HG03175 (cell line): Measurements from ENCODE around the gene TULP4.
A peak's percentile ranks its signal among the peaks of the same experiment; 100 is the strongest.
"Not testable (repeated sequence)": the region's sequence is repeated elsewhere in the genome, so short reads cannot be mapped to it uniquely, and the experiment has no call there.

ENCODE experiments used
- ATAC-seq: cut with Tn5 transposase; IDR thresholded peaks from one replicate; pipeline ENCODE4 v1.9.1; 2021; ENCODE audit warnings: mild to moderate bottlenecking, moderate library complexity; ENCODE audit not compliant: unreplicated experiment

Gene TULP4

DNA sequence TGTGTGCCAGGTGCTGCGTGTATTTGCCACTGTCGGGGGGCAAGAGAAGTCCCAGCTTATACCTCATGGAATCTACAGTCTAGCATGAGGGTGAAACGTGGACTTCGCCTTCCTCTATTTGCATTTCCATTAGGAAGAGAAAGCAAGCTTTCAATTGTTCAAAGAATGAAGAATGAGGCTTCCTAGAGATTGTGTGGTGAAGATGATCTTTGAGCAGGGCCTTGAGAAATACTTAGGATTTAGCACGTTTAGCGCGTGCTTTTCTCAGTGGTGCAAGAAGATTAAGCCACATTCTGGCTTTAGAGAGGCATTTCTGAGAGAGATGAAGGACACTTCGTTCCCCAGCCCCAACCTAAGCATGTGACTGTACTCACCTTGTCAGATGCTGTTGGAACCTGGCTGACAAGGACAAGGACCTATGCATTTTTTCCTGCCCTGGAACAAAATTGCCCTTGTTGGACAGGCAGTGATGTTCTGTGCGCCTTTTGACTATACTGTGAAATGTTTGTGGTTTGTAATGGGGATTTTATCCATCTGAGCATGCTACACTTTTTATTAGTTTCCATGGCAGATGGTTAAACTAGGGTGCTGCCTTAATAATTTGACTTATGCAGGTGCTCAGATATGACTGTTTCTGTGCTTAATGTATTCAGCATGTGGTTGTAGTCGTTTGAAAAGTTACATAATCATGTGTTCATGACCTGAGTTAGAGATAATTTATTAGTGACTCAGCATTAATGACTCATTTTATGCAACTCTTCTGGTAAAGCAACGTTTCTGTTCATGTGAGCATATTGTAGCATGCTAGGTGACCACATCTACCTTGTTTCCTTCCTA lies 10.7 kb downstream of the TULP4 start:
- peak; percentile 75 for ATAC-seq

DNA sequence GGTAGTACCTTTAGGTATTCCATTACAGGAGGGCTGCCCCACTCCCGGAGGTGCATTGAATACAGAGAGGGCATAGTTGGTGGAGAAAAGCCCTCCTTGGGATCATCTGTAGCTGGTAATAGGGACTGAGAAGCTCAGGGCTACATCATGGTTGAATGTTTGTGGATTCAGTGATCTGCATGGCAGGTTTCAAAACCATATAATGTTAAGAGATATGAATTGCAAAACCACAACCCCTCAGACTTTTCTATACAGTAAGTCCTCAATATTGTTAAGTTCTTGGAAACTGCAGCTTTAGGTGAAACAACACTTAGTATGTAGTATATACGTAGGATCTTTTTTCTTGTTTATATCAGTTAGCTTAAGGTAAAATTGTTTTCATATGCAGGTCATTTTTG lies 11.3 kb downstream of the TULP4 start:
- peak; percentile 41 for ATAC-seq

GRCh38 chr6:158324136-158324535 lies 11.9 kb downstream of the TULP4 start:
- no peak for ATAC-seq

GRCh38 chr6:158327211-158327610 lies 14.9 kb downstream of the TULP4 start:
- ATAC-seq, result no peak

DNA sequence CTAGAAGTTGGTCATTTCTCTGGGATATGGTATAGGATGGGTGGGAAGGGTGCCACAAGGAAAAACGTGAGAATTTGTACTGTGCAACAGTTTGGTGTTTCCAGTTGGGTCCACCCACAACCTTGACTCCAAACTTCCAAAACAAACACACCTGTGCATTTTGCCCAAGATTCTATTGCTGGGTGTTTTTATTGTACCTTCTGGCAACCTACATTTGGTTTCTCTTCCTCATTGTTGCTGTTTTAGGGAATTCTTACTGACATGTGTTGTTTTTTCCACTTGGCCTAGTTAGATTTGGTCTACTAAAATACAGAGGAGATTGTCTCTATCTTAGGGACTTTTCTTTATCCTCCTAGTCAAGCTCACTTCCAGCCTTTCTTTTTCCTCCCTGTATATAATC lies 16.7 kb downstream of the TULP4 start:
- ATAC-seq, result no peak

DNA sequence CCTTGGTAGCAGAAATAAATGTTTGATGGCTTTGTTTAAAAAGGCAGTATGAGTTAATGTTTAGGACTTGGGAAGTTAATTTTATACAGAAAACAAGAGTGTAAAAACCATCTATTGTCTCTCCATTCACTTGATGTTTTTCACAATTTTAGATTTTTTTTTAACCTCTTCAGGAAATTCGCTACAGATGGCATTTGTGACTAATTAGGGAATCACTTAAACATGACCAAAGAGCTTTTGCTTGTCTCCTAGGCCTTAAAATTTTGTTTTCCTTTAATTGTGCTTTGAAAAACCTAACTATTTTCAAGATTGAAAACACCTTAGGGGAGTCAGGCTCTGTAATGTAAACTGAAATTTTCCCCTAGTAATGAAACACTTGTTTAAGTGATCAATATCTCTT lies 17.3 kb downstream of the TULP4 start:
- ATAC-seq, result no peak

GRCh38 chr6:158330016-158330415 lies 17.8 kb downstream of the TULP4 start:
- ATAC-seq, result no peak

DNA sequence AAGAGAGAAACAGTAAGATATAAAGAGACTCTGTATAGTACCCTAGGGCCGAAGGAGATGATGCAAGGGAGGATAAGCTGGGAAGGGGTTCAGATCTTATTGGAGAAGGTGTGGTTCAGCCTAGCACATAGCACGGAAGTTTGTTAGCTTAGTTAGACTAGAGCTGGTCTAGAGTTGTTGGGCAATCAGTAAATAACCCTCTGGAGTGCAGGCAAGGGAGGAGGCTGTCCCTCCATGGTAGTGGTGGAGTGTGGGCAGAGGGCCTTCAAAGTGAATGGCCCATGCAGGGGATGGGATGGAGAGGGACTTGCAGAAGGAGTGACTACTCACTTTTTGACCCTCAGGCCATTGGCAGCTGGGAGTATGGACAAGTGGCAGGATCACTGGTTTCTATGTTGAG lies 20.0 kb downstream of the TULP4 start:
- ATAC-seq, result no peak

DNA sequence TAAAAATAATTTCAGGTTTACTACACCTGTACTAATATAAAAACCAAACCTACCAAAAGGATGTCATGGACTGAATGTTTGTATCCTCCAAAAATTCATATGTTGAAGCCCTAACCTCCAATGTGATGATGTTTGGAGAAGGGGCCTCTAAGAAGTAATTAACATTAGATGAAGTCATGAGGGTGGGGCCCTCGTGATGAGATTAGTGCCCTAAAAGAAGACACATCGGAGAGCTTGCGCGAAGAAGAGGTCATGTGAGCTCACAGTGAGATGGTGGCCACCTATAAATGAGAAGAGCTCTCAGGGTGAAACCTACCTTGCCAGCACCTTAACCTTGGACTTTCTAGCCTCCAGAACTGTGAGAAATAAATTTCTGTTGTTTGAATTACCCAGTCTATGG lies 20.8 kb downstream of the TULP4 start:
- no peak for ATAC-seq

DNA sequence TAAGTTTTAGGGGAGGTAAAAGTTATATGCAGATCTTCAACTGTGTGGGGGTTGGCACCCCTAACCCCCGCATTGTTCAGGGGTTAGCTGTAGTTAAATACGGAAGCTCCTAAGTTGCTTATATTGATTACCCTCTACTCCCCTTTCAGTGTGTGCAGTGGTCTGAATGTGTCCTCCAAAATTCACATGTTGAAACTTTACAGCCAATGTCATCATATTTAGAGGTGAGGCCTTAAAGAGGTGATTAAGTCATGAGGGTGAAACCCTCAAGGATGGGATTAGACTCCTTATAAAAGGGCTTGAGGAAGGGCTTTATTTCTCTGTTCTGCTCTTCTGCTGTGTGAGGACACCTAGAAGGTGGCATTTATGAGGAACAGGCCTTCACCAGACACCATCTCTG lies 22.3 kb downstream of the TULP4 start:
- ATAC-seq, result no peak

DNA sequence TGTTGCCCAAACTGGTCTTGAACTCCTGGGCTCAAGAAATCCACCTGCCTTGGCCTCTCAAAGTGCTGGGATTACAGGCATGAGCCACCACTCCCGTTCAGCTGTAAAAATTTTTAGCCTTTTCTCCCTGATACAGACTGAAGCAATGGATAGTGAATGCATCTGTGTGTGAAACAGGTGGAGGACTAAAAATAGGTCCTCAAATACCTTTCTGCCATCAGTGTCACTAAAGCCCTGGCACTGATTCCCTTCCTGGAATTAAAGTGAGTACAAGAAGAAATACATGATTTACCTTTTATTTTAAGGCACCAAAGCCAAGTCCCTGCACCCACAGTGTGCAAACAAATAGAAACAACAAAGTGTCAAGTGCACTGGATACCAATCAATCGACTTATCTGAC lies 25.1 kb downstream of the TULP4 start:
- no peak for ATAC-seq

DNA sequence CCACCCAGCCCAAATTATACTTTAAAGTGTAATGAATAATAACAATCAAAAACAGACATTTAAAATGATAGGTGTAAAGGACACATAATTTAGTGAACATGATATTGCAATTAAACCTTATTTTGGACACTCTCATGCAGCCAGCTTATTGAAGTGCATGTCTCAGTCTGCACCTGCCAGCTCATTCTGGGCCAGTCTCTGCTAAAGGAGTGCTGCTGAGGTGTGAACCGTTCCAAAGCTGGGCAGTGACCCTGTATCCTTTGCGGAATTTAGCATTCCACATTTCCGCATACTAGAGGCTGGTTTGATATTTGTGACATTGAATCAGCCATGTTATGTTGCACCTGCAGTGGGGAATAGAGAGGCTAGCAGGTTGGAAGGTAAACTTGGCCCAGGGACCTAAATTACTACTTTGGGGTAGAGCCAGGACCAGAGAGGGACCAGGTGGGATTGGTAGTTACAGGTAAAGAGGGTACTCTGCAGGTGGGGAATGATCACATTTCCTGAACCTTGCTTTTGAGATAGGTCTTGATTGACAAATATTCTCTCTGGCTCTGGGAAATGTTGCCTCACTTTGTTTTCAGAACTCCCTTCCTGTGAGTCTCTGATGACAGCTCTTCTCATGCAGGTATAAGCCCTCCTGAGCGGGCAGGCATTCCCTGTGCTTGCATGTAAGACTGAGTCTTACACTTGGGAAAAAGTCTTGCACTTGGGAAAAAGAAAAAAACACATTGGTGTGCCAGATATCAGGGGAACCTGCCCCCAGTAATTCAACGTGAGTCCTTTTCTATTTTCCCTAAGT lies 26.2 kb downstream of the TULP4 start:
- no peak for ATAC-seq

DNA sequence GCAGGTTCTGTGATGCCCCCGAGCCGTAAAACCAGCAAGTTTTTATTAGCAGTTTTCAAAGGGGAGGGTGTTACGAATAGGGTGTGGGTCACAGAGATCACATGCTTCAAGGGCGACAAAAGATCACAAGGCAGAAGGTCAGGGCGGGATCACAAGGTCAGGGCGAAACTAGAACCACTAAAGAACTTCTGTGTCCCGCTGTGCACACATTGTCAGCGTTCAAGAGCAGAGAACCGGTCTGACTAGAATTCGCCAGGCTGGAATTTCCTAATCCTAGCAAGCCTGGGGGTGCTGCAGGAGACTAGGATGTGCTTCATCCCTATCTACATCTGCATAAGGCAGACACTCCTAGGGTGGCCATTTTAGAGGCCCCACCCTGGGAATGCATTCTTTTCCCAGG lies 26.9 kb downstream of the TULP4 start:
- ATAC-seq, result not testable (repeated sequence)

DNA sequence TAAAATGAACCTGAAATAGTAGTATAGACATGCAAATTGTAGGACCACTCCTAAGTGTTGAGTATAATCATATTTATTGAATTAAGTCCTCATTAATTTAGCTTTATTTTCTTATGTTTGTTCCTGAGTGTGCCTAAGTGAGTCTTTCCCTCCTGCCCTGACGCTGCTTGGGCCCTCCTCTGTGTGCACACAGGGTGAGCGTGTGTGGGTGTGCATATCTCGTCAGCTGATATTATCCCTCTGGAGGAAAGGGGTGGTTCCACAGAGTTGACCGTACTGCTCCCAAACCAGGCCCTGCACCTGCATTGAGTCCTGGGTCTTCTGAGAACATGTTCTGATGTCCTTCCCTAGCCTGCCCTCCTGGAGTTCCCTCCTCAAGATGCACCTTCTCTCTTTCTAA lies 28.0 kb downstream of the TULP4 start:
- ATAC-seq, result no peak

GRCh38 chr6:158344534-158344933 lies 32.3 kb downstream of the TULP4 start:
- peak; percentile 77 for ATAC-seq

DNA sequence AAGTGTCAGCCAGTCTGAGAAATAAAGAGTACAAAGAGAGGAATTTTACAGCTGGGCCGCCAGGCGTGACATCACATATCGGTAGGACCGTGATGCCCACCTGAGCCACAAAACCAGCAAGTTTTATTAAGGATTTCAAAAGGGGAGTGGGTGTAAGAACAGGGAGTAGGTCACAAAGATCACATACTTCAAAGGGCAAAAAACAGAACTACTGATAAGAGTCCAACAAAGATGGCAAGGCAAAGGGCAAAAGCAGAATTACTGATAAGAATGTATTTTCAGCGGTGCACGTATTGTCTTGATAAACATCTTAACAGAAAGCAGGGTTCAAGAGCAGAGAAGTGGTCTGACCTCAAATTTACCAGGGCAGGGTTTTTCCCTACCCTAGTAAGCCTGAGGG lies 33.2 kb downstream of the TULP4 start:
- ATAC-seq, result not testable (repeated sequence)

DNA sequence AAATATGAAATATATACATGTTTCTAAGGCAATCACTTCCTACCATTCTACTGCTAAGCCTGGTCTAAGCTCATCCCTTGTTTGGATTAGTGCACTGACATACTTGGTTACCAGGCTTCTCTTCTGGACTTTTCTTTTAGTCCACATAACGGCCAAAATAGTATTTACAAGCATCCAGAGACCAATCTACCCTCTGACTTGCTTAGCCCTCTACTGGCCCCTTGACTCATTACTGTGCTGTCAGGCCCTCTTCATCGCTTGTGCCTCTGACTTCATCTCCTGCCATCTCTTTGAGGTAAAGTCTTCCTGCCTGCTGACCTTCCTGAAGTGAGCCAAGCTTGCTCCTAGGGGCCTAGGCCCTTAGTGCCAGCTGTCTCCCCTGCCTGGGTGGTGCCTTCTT lies 35.1 kb downstream of the TULP4 start:
- ATAC-seq, result no peak

DNA sequence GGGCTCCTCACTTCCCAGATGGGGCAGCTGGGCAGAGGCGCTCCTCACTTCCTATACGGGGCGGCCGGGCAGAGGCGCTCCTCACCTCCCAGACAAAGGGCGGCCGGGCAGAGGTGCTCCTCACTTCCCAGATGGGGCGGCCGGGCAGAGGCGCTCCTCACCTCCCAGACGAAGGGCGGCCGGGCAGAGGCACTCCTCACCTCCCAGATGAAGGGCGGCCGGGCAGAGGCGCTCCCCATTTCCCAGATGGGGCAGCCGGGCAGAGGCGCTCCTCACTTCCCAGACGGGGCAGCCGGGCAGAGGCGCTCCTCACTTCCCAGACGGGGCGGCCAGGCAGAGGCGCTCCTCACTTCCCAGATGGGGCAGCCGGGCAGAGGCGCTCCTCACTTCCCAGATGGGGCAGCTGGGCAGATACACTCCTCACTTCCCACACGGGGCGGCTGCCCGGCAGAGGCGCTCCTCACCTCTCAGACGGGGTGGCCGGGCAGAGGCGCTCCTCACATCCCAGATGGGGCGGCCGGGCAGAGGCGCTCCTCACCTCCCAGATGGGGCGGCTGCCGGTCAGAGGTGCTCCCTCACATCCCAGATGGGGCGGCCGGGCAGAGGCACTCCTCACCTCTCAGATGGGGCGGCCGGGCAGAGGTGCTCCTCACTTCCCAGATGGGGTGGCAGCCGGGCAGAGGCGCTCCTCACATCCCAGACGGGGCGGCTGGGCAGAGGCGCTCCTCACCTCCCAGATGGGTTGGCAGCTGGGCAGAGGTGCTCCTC lies 36.7 kb downstream of the TULP4 start:
- ATAC-seq, result not testable (repeated sequence)

DNA sequence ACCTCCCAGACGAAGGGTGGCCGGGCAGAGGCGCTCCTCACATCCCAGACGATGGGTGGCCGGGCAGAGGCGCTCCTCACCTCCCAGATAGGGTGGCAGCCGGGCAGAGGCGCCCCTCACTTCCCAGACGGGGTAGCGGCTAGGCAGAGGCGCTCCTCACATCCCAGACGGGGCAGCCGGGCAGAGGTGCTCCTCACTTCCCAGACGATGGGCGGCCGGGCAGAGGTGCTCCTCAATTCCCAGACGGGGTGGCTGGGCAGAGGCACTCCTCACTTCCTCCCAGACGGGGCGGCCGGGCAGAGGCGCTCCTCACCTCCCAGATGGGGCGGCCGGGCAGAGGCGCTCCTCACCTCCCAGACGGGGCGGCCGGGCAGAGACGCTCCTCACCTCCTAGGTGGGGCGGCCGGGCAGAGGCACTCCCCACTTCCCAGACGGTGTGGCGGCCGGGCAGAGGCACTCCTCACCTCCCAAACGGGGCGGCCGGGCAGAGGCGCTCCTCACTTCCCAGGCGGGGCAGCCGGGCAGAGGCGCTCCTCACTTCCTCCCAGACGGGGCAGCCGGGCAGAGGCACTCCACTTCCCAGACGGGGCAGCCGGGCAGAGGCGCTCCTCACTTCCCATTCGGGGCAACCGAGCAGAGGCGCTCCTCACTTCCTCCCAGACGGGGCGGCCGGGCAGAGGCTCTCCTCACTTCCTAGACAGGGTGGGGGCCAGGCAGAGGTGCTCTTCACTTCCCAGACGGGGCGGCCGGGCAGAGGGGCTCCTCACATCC lies 37.4 kb downstream of the TULP4 start:
- ATAC-seq, result not testable (repeated sequence)

DNA sequence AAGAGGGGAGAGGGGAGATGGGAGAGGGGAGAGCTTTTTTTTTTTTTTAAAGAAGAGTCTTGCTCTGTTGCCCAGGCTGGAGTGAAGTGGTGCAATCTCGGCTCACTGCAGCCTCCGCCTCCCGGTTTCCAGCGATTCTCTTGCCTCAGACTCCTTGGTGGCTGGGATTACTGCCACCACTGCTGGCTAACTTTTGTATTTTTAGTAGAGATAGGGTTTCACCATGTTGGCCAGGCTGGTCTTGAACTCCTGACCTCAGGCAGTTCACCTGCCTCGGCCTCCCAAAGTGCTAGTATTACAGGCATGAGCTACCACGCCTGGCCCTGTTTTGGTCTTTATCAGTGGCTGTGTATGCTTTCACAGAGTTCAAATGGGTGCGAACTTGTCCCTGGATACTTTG lies 38.5 kb downstream of the TULP4 start:
- not testable (repeated sequence) for ATAC-seq
